Progenitor cell of endocrine pancreas (in vitro differentiated cells): Measurements from ENCODE around the gene FOXN3. TPM values are rescaled to one million over a fixed set of nuclear protein-coding genes. Genes with fewer than 3 reads are reported as not detected.

Experiments used
- DNase-seq: peaks from one replicate; pipeline ENCODE4 v3.0.0; 2021; ENCODE audit warnings: low spot score; ENCODE audit not compliant: unreplicated experiment
- H3K27ac Mint-ChIP-seq: 2 replicates; pipeline ENCODE4 v1.8.0; 2021; ENCODE audit warnings: mild to moderate bottlenecking, moderate library complexity, mixed read lengths
- H3K27me3 Mint-ChIP-seq: 2 replicates; pipeline ENCODE4 v1.8.0; 2021; ENCODE audit warnings: mixed read lengths
- H3K36me3 Mint-ChIP-seq: 2 replicates; pipeline ENCODE4 v1.8.0; 2022; ENCODE audit warnings: mixed read lengths; ENCODE audit not compliant: insufficient read depth
- H3K4me1 Mint-ChIP-seq: 2 replicates; pipeline ENCODE4 v1.8.0; 2021; ENCODE audit warnings: low read depth, mixed read lengths
- H3K4me3 Mint-ChIP-seq: 2 replicates; pipeline ENCODE4 v1.8.0; 2021; ENCODE audit warnings: low read depth, mild to moderate bottlenecking, moderate library complexity, mixed read lengths
- H3K9me3 Mint-ChIP-seq: 2 replicates; pipeline ENCODE4 v1.8.0; 2021; ENCODE audit warnings: low read depth, mixed read lengths
- CTCF ChIP-seq: fragments of 200-600 bp; sonication (generic); IDR thresholded peaks from one replicate; pipeline ENCODE4 v1.5.0; 2021; ENCODE audit warnings: antibody characterized with exemption, mild to moderate bottlenecking; ENCODE audit not compliant: unreplicated experiment
- total RNA-seq: library from RNA; stranded (reverse); gene quantifications from 2 replicates; pipeline ENCODE4 v1.2.1, GENCODE V29; 2021

Gene FOXN3
- total RNA-seq, 1 donor from 2014 or later, result 25.8 TPM

- no peak for TF ChIP-seq CTCF
These were observed 45.2 kb downstream of the FOXN3 start for GRCh38 chr14:89371585-89372511.

GRCh38 chr14:89370781-89371180 lies 46.3 kb downstream of the FOXN3 start:
- Mint-ChIP-seq H3K9me3 (peaks cover 2% of the 10 kb centered on the region), H3K36me3 (peaks cover 7% of the 10 kb centered on the region), H3K27me3 (peaks cover 46% of the 10 kb centered on the region), H3K27ac (no peak overlapping the region), H3K4me1 (peaks cover 12% of the 10 kb centered on the region), H3K4me3 (no peak overlapping the region)
- DNase-seq, result no peak
- no peak for TF ChIP-seq CTCF

More at GRCh38 chr14:89371585-89372511, 45.2 kb downstream of the FOXN3 start:
- peaks cover 42% of the 10 kb centered on the region for H3K27me3 Mint-ChIP-seq
- H3K9me3 Mint-ChIP-seq, result peaks cover 2% of the 10 kb centered on the region
- no peak overlapping the region for H3K4me3 Mint-ChIP-seq
- peaks cover 12% of the 10 kb centered on the region for H3K4me1 Mint-ChIP-seq
- no peak overlapping the region for H3K27ac Mint-ChIP-seq
- peaks cover 7% of the 10 kb centered on the region for H3K36me3 Mint-ChIP-seq
- DNase-seq, result no peak

- Mint-ChIP-seq H3K4me3 (no peak overlapping the region), H3K9me3 (peaks cover 2% of the 10 kb centered on the region), H3K4me1 (peaks cover 12% of the 10 kb centered on the region), H3K36me3 (peaks cover 7% of the 10 kb centered on the region), H3K27me3 (peaks cover 48% of the 10 kb centered on the region), H3K27ac (no peak overlapping the region)
- no peak for DNase-seq
- TF ChIP-seq CTCF, result no peak
These were observed 46.7 kb downstream of the FOXN3 start for GRCh38 chr14:89370381-89370780.

GRCh38 chr14:89369656-89370055 lies 47.4 kb downstream of the FOXN3 start:
- H3K27me3 Mint-ChIP-seq, result peaks cover 56% of the 10 kb centered on the region
- H3K4me1 Mint-ChIP-seq, result peaks cover 12% of the 10 kb centered on the region
- H3K36me3 Mint-ChIP-seq, result peaks cover 7% of the 10 kb centered on the region
- no peak for DNase-seq
- no peak overlapping the region for H3K4me3 Mint-ChIP-seq
- TF ChIP-seq CTCF, result no peak
- H3K9me3 Mint-ChIP-seq, result peaks cover 2% of the 10 kb centered on the region
- H3K27ac Mint-ChIP-seq, result peak overlapping the region; percentile 59

GRCh38 chr14:89368490-89369477 lies 48.2 kb downstream of the FOXN3 start:
- H3K9me3 Mint-ChIP-seq, result no peaks in the 10 kb centered on the region
- TF ChIP-seq CTCF, result no peak
- peaks cover 64% of the 10 kb centered on the region for H3K27me3 Mint-ChIP-seq
- DNase-seq, result no peak
- peaks cover 3% of the 10 kb centered on the region for H3K36me3 Mint-ChIP-seq
- H3K4me3 Mint-ChIP-seq, result peak overlapping the region; percentile 0
- H3K27ac Mint-ChIP-seq, result peak overlapping the region; percentile 28
- H3K4me1 Mint-ChIP-seq, result peaks cover 12% of the 10 kb centered on the region
